ENCODE results near the gene USP22. TPM values are rescaled to one million over a fixed set of nuclear protein-coding genes. Genes with fewer than 3 reads are reported as not detected.

USP22 gene
- polyA plus RNA-seq, 1 experiment = 288 TPM

DNA sequence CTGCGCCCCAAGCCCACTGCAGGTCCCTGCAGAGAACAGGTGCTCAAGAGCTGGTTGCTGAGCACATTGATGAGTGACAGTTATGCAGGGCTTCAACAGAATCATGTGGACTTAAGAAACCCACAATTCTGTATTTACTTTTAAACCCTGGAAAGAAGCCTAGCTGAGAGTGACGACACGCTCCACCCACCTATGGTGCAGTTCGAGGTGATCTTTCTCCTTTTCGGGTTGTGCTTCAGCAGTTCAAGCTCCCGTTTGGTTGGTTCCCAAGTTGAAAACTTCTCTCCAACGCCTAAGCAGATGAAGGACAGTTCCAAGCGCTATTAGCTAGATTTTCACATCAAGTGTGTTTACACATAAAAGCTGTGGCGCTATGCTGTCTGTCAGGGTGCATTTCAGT, 23.9 kb downstream of the USP22 start:
- H3K27ac ChIP-seq (ENCODE audit: low read depth, low read length) = no peak overlapping the region
- no peak for DNase-seq (ENCODE audit: low read depth, low spot score)
- TF ChIP-seq, protein P1, sequence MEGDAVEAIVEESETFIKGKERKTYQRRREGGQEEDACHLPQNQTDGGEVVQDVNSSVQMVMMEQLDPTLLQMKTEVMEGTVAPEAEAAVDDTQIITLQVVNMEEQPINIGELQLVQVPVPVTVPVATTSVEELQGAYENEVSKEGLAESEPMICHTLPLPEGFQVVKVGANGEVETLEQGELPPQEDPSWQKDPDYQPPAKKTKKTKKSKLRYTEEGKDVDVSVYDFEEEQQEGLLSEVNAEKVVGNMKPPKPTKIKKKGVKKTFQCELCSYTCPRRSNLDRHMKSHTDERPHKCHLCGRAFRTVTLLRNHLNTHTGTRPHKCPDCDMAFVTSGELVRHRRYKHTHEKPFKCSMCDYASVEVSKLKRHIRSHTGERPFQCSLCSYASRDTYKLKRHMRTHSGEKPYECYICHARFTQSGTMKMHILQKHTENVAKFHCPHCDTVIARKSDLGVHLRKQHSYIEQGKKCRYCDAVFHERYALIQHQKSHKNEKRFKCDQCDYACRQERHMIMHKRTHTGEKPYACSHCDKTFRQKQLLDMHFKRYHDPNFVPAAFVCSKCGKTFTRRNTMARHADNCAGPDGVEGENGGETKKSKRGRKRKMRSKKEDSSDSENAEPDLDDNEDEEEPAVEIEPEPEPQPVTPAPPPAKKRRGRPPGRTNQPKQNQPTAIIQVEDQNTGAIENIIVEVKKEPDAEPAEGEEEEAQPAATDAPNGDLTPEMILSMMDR (IDR thresholded peaks at IDR 0.05; ENCODE audit: low read depth, low read length) = no peak
- H3K9me3 ChIP-seq (ENCODE audit: control insufficient read depth, insufficient read depth, low read length) = no peaks in the 10 kb centered on the region
- CTCF ChIA-PET = interaction anchor here (0.8 to 1.2 kb wide), 2 partner anchors 15 to 26 kb away, joined by 3 to 5 read pairs; no protein-coding TSS in a partner anchor
- POLR2A ChIA-PET = interaction anchor here (1.4 kb wide), 1 partner anchor 18 kb away, joined by 6 read pairs; no protein-coding TSS in a partner anchor
- H3K27me3 ChIP-seq (ENCODE audit: control insufficient read depth, insufficient read depth, low read length) = no peaks in the 10 kb centered on the region
- H3K4me3 ChIP-seq (ENCODE audit: low read depth, low read length) = no peak overlapping the region

- Histone ChIP-seq H3K4me3 (ENCODE audit: low read depth, low read length) (no peak overlapping the region), H3K27me3 (ENCODE audit: control insufficient read depth, insufficient read depth, low read length) (no peaks in the 10 kb centered on the region), H3K27ac (ENCODE audit: low read depth, low read length) (no peak overlapping the region), H3K9me3 (ENCODE audit: control insufficient read depth, insufficient read depth, low read length) (no peaks in the 10 kb centered on the region)
- ChIA-PET CTCF (no interaction called here), POLR2A (no interaction called here)
- TF ChIP-seq, protein P1 (IDR thresholded peaks at IDR 0.05; ENCODE audit: low read depth, low read length) = no peak
- DNase-seq (ENCODE audit: low read depth, low spot score) = no peak
These were observed 24.9 kb downstream of the USP22 start for GRCh38 chr17:21017861-21018260.

DNA sequence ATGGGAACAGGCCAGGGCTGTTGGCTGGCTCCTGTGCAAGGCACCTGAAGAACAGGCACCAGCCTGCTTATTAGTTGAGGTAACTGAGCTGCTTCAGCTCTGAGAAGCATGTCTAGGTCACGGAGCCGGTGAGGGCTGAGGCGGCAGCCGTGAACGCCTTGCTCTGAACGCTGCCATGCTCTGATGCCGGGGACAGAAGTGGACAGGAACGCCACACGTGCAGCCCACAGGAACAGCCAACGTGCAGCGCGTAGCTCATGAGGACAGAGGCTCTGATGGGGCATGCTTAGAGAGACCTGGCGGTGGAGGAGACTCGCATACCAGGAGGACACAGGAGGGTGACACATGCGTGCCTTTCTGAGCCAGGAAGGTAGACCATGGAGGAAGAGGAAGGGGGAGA, 25.6 kb downstream of the USP22 start:
- DNase-seq (ENCODE audit: low read depth, low spot score) = no peak
- POLR2A ChIA-PET = no interaction called here
- Histone ChIP-seq H3K9me3 (ENCODE audit: control insufficient read depth, insufficient read depth, low read length) (no peaks in the 10 kb centered on the region), H3K27me3 (ENCODE audit: control insufficient read depth, insufficient read depth, low read length) (no peaks in the 10 kb centered on the region), H3K27ac (ENCODE audit: low read depth, low read length) (no peak overlapping the region), H3K4me3 (ENCODE audit: low read depth, low read length) (no peak overlapping the region)
- CTCF ChIA-PET = no interaction called here
- TF ChIP-seq, protein P1 (IDR thresholded peaks at IDR 0.05; ENCODE audit: low read depth, low read length) = no peak

DNA sequence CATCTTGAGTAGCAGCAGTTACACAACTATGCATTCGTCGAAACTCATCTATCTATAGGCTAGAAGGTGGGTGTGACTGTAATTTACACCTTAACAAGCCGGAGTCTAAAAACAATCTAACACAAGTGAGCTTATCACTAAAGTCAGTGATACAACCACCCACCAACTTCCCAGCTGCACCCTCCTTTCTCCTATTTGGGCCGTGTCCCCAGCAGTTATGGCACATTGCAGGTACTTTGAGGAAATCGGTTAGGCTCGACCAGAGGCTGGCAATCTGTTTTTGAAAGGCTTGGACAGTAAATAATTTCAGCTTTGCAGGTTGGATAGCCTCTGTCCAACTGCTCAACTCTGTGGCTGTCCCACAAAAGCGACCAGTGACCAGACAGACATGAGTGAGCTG, 26.0 kb downstream of the USP22 start:
- Histone ChIP-seq H3K27ac (ENCODE audit: low read depth, low read length) (no peak overlapping the region), H3K9me3 (ENCODE audit: control insufficient read depth, insufficient read depth, low read length) (no peaks in the 10 kb centered on the region), H3K27me3 (ENCODE audit: control insufficient read depth, insufficient read depth, low read length) (no peaks in the 10 kb centered on the region), H3K4me3 (ENCODE audit: low read depth, low read length) (no peak overlapping the region)
- TF ChIP-seq, protein P1 (IDR thresholded peaks at IDR 0.05; ENCODE audit: low read depth, low read length) = no peak
- ChIA-PET CTCF (no interaction called here), POLR2A (no interaction called here)
- no peak for DNase-seq (ENCODE audit: low read depth, low spot score)

- ChIA-PET POLR2A (interaction anchor here (1.1 kb wide), 1 partner anchor 19 kb away, joined by 5 read pairs; no protein-coding TSS in a partner anchor), CTCF (no interaction called here)
- H3K27ac ChIP-seq (ENCODE audit: low read depth, low read length) = no peak overlapping the region
- DNase-seq (ENCODE audit: low read depth, low spot score) = no peak
- H3K4me3 ChIP-seq (ENCODE audit: low read depth, low read length) = no peak overlapping the region
- no peaks in the 10 kb centered on the region; the same call in 1 of the 2 replicates for H3K9me3 ChIP-seq (ENCODE audit: control insufficient read depth, insufficient read depth, low read length)
- TF ChIP-seq, protein P1 (IDR thresholded peaks at IDR 0.05; ENCODE audit: low read depth, low read length) = no peak
- no peaks in the 10 kb centered on the region for H3K27me3 ChIP-seq (ENCODE audit: control insufficient read depth, insufficient read depth, low read length)
These were observed 27.2 kb downstream of the USP22 start for GRCh38 chr17:21015564-21015963.
